GM23338 (cell line): ENCODE results near the gene FOXA1. TPM values are rescaled to one million over a fixed set of nuclear protein-coding genes. Genes with fewer than 3 reads are reported as not detected.

Experiments used
- ATAC-seq: fragments of 200-7000 bp; cut with Tn5 transposase; 3 replicates; pipeline ENCODE4 v1.9.1; 2020
- DNase-seq: peaks from one replicate; pipeline ENCODE4 v3.0.0-alpha.2; 2015; ENCODE audit warnings: low spot score
- H2AFZ ChIP-seq: fragments of 200-600 bp; sonication (generic); 2 replicates; pipeline ENCODE4 v1.8.0; 2016; ENCODE audit warnings: antibody characterized with exemption, mild to moderate bottlenecking, moderate library complexity
- H3F3A ChIP-seq: fragments of 200-600 bp; sonication (generic); replicated peaks from 2 replicates; pipeline ENCODE4 v1.8.0; 2017; ENCODE audit warnings: antibody characterized with exemption, mixed run types, low read depth
- H3K27ac ChIP-seq: fragments of 200-600 bp; sonication (generic); 2 replicates; pipeline ENCODE4 v1.6.1; 2016; ENCODE audit warnings: low read depth
- H3K27me3 ChIP-seq: fragments of 200-600 bp; sonication (generic); 2 replicates; pipeline ENCODE4 v1.8.0; 2016; ENCODE audit warnings: mild to moderate bottlenecking, mixed run types, moderate library complexity; ENCODE audit not compliant: insufficient read depth
- H3K36me3 ChIP-seq: fragments of 200-600 bp; sonication (generic); 2 replicates; pipeline ENCODE4 v1.8.0; 2016; ENCODE audit warnings: mild to moderate bottlenecking; ENCODE audit not compliant: insufficient read depth
- H3K4me1 ChIP-seq: fragments of 200-600 bp; sonication (generic); 2 replicates; pipeline ENCODE4 v1.8.0; 2016; ENCODE audit warnings: mild to moderate bottlenecking, moderate library complexity; ENCODE audit not compliant: insufficient read depth
- H3K4me2 ChIP-seq: fragments of 200-600 bp; sonication (generic); 2 replicates; pipeline ENCODE4 v1.7.1; 2017; ENCODE audit warnings: mixed run types
- H3K4me3 ChIP-seq: fragments of 200-600 bp; sonication (generic); 2 replicates; pipeline ENCODE4 v1.6.1; 2016; ENCODE audit warnings: mixed run types
- H3K79me2 ChIP-seq: fragments of 200-600 bp; sonication (generic); replicated peaks from 2 replicates; pipeline ENCODE4 v1.8.0; 2017; ENCODE audit warnings: mild to moderate bottlenecking; ENCODE audit not compliant: insufficient read depth
- H3K9me2 ChIP-seq: fragments of 200-600 bp; sonication (generic); 2 replicates; pipeline ENCODE4 v1.8.0; 2017; ENCODE audit not compliant: insufficient read depth
- H4K20me1 ChIP-seq: fragments of 200-600 bp; sonication (generic); replicated peaks from 2 replicates; pipeline ENCODE4 v1.8.0; 2017; ENCODE audit warnings: mild to moderate bottlenecking; ENCODE audit not compliant: insufficient read depth
- H3K27ac Mint-ChIP-seq: 2 replicates; pipeline ENCODE4 v1.8.0; 2020; ENCODE audit warnings: inconsistent platforms, mild to moderate bottlenecking, moderate library complexity, mixed read lengths
- H3K27me3 Mint-ChIP-seq: 3 replicates; pipeline ENCODE4 v1.8.0; 2022; ENCODE audit warnings: low read depth, mild to moderate bottlenecking, moderate library complexity, mixed read lengths, inconsistent platforms; ENCODE audit not compliant: insufficient read depth, poor library complexity
- H3K36me3 Mint-ChIP-seq: 3 replicates; pipeline ENCODE4 v1.8.0; 2021; ENCODE audit warnings: low read depth, mild to moderate bottlenecking, inconsistent platforms, moderate library complexity, mixed read lengths
- H3K4me1 Mint-ChIP-seq: 3 replicates; pipeline ENCODE4 v1.8.0; 2020; ENCODE audit warnings: mild to moderate bottlenecking, inconsistent platforms, mixed read lengths
- H3K4me3 Mint-ChIP-seq: 3 replicates; pipeline ENCODE4 v1.8.0; 2021; ENCODE audit warnings: moderate library complexity, mild to moderate bottlenecking, inconsistent platforms, mixed read lengths
- H3K9me3 Mint-ChIP-seq: 3 replicates; pipeline ENCODE4 v1.8.0; 2020; ENCODE audit warnings: moderate library complexity, mild to moderate bottlenecking, inconsistent platforms, mixed read lengths
- CREB1 ChIP-seq: fragments of 250-450 bp; sonication (Bioruptor Pico); IDR thresholded peaks from 2 replicates; pipeline ENCODE4 v1.5.0; 2020; ENCODE audit warnings: low read depth, mild to moderate bottlenecking, moderate library complexity
- ETS1 ChIP-seq: IDR thresholded peaks from 2 replicates; pipeline ENCODE4 v1.6.1; 2016; ENCODE audit warnings: antibody characterized with exemption
- EZH2 ChIP-seq: fragments of 200-600 bp; sonication (generic); IDR thresholded peaks from one replicate; pipeline ENCODE4 v1.8.0; 2017; ENCODE audit warnings: antibody characterized with exemption, mild to moderate bottlenecking, low read depth; ENCODE audit not compliant: unreplicated experiment
- EZH2phosphoT487 ChIP-seq: fragments of 200-600 bp; sonication (generic); IDR thresholded peaks from one replicate; pipeline ENCODE4 v1.8.1; 2018; ENCODE audit warnings: antibody characterized with exemption; ENCODE audit not compliant: unreplicated experiment
- NANOG ChIP-seq: IDR thresholded peaks from 2 replicates; pipeline ENCODE4 v1.6.1; 2016; ENCODE audit warnings: antibody characterized with exemption, borderline replicate concordance
- ZNF114 ChIP-seq: fragments of 250-450 bp; sonication (Bioruptor Pico); IDR thresholded peaks from 2 replicates; pipeline ENCODE4 v1.5.0; 2020; ENCODE audit warnings: mild to moderate bottlenecking, moderate library complexity
- ZNF331 ChIP-seq: fragments of 250-450 bp; sonication (Bioruptor Pico); IDR thresholded peaks from 2 replicates; pipeline ENCODE4 v1.5.0; 2020; ENCODE audit warnings: low read depth, mild to moderate bottlenecking, moderate library complexity
- polyA plus RNA-seq: library from polyadenylated mRNA; unstranded; fragments of >200 nt; fragmentation: Nextera tagmentation; extraction: Ambion mirVana; gene quantifications from 2 replicates; pipeline ENCODE4 v1.2.1, GENCODE V29; 2016
- total RNA-seq: library from RNA; depleted of rRNA; stranded (reverse); fragments of >200 nt; shearing (Covaris generic); gene quantifications from 2 replicates; pipeline ENCODE4 v1.2.3, GENCODE V29; 2014
- TF ChIP-seq, protein P1 (sequence below), 2 experiments: fragments of 200-600 bp in 1 of 2; sonication (generic) in 1 of 2; conservative IDR thresholded peaks; 2 replicates each; pipeline versions ENCODE4 v1.5.1 to v1.6.1; 2016 to 2017; ENCODE audit warnings: antibody characterized with exemption in 2 of 2, low read depth in 2 of 2, mild to moderate bottlenecking in 2 of 2, moderate library complexity in 1 of 2
- TF ChIP-seq, protein P2 (sequence below): IDR thresholded peaks from one replicate; pipeline ENCODE4 v1.6.1; 2018; ENCODE audit warnings: antibody characterized with exemption; ENCODE audit not compliant: unreplicated experiment

Gene FOXA1
- total and polyA plus RNA-seq, 2 experiments from 2014 or later = not detected

- Histone ChIP-seq H3K36me3 (no peaks in the 10 kb centered on the region), H3K9me2 (no peaks in the 10 kb centered on the region), H3K79me2 (no peaks in the 10 kb centered on the region), H4K20me1 (peaks cover 7% of the 10 kb centered on the region; the same call in 1 of the 2 replicates), H3K4me3 (no peak overlapping the region), H3F3A (no peaks in the 10 kb centered on the region), H2AFZ (no peak overlapping the region), H3K4me2 (no peak overlapping the region), H3K4me1 (peaks cover 20% of the 10 kb centered on the region), H3K27ac (no peak overlapping the region), H3K27me3 (peaks cover 97% of the 10 kb centered on the region)
- no peak for TF ChIP-seq NANOG
- TF ChIP-seq, protein P1, sequence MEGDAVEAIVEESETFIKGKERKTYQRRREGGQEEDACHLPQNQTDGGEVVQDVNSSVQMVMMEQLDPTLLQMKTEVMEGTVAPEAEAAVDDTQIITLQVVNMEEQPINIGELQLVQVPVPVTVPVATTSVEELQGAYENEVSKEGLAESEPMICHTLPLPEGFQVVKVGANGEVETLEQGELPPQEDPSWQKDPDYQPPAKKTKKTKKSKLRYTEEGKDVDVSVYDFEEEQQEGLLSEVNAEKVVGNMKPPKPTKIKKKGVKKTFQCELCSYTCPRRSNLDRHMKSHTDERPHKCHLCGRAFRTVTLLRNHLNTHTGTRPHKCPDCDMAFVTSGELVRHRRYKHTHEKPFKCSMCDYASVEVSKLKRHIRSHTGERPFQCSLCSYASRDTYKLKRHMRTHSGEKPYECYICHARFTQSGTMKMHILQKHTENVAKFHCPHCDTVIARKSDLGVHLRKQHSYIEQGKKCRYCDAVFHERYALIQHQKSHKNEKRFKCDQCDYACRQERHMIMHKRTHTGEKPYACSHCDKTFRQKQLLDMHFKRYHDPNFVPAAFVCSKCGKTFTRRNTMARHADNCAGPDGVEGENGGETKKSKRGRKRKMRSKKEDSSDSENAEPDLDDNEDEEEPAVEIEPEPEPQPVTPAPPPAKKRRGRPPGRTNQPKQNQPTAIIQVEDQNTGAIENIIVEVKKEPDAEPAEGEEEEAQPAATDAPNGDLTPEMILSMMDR (conservative IDR thresholded peaks at IDR 0.05; ENCODE audit: low read depth in 2 of 2) = no peak
- no peak for TF ChIP-seq EZH2phosphoT487
- no peak for TF ChIP-seq ZNF114
- H3K9me3 Mint-ChIP-seq = no peaks in the 10 kb centered on the region
- H3K4me1 Mint-ChIP-seq = peaks cover 9% of the 10 kb centered on the region; the same call in 2 of the 3 replicates
- H3K27ac Mint-ChIP-seq = no peak overlapping the region
- no peak overlapping the region for H3K4me3 Mint-ChIP-seq
- DNase-seq (no peak), ATAC-seq (no peak)
- H3K36me3 Mint-ChIP-seq = no peaks in the 10 kb centered on the region
- peaks cover 52% of the 10 kb centered on the region for H3K27me3 Mint-ChIP-seq
Measured at GRCh38 chr14:37580146-37580545, 14.9 kb downstream of the FOXA1 start.

DNA sequence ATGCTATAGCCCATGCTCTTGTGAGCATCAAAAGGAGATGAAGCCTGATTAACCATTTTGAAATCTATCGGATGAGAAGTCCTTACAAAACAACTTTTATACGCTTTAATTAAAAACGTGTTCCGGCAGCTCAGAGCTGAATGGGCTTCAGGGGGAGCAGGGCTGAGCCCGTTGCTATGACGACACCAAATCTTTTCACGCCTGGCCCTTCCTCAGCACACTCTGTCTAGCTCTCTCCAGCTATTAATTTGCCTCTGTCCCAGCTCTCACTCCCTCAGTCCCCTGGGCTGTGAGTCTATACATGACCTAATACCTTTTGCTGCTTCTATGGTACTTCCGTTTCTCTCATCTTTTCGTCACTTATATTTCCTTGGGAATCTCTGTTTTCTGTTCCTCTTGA lies 15.8 kb downstream of the FOXA1 start:
- Mint-ChIP-seq H3K36me3 (no peaks in the 10 kb centered on the region), H3K27ac (no peak overlapping the region), H3K4me3 (no peak overlapping the region), H3K4me1 (peaks cover 6% of the 10 kb centered on the region; the same call in 2 of the 3 replicates), H3K9me3 (no peaks in the 10 kb centered on the region), H3K27me3 (peaks cover 47% of the 10 kb centered on the region)
- DNase-seq (peak; percentile 45), ATAC-seq (no peak)
- Histone ChIP-seq H4K20me1 (peaks cover 7% of the 10 kb centered on the region; the same call in 1 of the 2 replicates), H3K36me3 (no peaks in the 10 kb centered on the region), H3K27me3 (peaks cover 93% of the 10 kb centered on the region), H3K4me2 (no peak overlapping the region), H3K9me2 (no peaks in the 10 kb centered on the region), H3K79me2 (no peaks in the 10 kb centered on the region), H2AFZ (no peak overlapping the region), H3K27ac (no peak overlapping the region), H3K4me1 (peaks cover 13% of the 10 kb centered on the region), H3F3A (no peaks in the 10 kb centered on the region), H3K4me3 (no peak overlapping the region)
- TF ChIP-seq ZNF331 = no peak
- no peak for TF ChIP-seq EZH2phosphoT487
- TF ChIP-seq ETS1 = no peak
- TF ChIP-seq, protein P2, sequence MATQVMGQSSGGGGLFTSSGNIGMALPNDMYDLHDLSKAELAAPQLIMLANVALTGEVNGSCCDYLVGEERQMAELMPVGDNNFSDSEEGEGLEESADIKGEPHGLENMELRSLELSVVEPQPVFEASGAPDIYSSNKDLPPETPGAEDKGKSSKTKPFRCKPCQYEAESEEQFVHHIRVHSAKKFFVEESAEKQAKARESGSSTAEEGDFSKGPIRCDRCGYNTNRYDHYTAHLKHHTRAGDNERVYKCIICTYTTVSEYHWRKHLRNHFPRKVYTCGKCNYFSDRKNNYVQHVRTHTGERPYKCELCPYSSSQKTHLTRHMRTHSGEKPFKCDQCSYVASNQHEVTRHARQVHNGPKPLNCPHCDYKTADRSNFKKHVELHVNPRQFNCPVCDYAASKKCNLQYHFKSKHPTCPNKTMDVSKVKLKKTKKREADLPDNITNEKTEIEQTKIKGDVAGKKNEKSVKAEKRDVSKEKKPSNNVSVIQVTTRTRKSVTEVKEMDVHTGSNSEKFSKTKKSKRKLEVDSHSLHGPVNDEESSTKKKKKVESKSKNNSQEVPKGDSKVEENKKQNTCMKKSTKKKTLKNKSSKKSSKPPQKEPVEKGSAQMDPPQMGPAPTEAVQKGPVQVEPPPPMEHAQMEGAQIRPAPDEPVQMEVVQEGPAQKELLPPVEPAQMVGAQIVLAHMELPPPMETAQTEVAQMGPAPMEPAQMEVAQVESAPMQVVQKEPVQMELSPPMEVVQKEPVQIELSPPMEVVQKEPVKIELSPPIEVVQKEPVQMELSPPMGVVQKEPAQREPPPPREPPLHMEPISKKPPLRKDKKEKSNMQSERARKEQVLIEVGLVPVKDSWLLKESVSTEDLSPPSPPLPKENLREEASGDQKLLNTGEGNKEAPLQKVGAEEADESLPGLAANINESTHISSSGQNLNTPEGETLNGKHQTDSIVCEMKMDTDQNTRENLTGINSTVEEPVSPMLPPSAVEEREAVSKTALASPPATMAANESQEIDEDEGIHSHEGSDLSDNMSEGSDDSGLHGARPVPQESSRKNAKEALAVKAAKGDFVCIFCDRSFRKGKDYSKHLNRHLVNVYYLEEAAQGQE = no peak
- TF ChIP-seq EZH2 = no peak
- TF ChIP-seq CREB1 (CRISPR knock-in tag) = no peak
